ENCODE measurements around the gene LLGL1.

LLGL1 gene

GRCh38 chr17:18253947-18254821, 28.7 kb downstream of the LLGL1 start:
- DNase-seq, result no peak

DNA sequence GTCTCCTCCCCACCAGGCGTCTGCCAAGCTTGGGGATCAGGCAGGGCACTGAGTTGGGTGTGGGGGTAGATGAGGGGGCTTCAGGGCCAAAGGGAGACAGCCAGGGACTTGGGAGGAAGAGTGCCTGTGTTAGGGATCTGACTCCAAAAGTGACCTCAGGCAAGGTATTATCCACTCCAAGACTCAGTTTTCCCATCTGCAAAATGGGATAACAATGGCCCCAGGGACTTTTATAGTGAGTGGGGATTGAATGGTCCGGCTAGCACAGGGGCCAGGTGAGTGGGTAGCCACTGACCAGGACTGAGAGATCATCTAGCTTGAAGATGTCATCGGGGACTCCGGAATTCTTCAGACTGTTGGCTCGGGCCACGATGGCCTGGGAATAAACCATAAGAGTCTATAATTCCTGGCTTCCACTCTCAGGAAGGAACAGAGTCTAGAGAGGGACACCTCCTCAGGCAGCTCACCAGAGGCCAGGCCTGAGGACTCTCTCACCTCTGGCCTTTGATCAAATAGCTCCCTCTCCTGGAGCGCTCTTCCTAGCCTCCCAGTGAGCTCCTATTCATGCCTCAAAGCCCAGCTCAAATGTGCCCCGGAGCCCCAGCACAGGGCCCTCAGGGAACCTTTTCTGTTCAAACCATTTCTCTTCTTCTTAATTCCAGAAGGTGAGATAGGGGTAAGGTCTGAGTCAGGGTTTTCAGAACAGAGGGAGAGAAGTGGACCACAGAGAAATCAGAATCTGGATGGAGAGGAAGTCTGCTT, 29.6 kb downstream of the LLGL1 start:
- DNase-seq, result no peak

DNA sequence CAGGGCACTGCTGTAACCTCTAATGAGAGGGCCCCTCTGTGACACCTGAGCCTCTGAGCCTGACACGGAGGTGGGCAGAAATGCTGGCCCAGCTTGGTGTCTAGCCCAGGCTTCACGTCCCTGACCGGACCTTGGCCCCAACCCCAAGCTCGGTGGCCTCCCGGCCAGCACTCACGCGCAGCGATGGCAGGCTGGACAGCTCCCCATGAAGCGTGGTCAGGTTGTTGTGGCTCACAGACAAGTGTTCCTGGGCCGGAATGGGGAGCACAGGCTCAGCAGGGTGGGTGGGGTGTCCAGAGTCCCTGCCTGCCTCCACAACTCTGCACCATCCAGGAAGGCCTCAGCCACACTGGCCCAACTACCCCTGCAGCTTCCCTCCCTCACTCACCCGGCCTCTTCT, 30.9 kb downstream of the LLGL1 start:
- no peak for DNase-seq

GRCh38 chr17:18256776-18257175, 31.3 kb downstream of the LLGL1 start:
- no peak for DNase-seq

- DNase-seq, result no peak
These were observed 32.0 kb downstream of the LLGL1 start for GRCh38 chr17:18257268-18257981.

- peak; percentile 80 for DNase-seq
These were observed 32.5 kb downstream of the LLGL1 start for GRCh38 chr17:18257982-18258355.

GRCh38 chr17:18258356-18259038, 33.1 kb downstream of the LLGL1 start, which contains the start of gene FLII:
Gene FLII (minus strand): TSS chr17:18258738. CDS start chr17:18258690, 48 bp downstream.
- DNase-seq, result peak; percentile 81

- no peak for DNase-seq
These were observed 34.3 kb downstream of the LLGL1 start for GRCh38 chr17:18259621-18260331.

DNA sequence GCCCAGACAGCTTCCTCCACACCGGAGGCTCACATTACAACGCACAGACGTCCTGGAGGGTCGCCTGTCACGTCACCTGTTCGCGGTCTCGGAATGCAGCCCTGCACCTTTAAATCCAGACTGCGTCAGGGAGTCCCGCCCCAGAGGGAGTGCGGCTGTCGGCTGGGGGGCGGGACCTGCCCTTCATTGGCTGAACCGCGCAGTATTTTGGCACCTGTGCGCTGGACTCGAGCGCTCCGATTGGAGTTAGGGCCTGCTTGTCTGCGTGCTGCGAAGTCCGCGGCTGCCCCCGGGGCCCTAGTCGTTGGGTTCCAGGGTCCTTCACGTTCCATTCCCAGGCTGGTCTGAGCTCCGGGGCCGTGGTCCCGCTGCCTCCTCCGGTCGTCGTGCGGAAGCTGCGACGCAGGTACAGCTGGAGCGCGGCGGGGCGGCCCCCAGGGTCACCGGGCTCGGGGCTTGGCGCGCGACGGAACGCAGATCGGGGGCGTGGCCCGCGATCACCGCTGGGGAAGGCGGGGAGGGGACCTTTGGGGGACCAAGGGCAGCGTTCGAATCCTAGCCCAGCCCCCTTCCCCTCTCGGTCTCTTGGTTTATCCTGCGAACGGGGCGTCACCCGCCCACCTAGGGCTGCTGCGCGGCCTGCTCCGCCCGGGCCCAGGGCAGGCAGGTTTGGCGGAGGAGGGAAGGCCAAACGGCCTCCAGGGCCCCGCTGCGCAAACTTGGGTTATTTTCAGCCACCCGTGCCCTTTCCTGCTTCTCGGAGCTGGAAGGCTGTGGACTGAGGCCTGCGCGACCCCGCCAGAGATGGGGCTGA, 35.1 kb downstream of the LLGL1 start, which contains the start of gene MIEF2:
TSS of gene MIEF2 (plus strand) at position 331 of the 814 bp plus-strand sequence. CDS start 2,059 bp downstream, outside the sequence.
- DNase-seq, result peak; percentile 94

DNA sequence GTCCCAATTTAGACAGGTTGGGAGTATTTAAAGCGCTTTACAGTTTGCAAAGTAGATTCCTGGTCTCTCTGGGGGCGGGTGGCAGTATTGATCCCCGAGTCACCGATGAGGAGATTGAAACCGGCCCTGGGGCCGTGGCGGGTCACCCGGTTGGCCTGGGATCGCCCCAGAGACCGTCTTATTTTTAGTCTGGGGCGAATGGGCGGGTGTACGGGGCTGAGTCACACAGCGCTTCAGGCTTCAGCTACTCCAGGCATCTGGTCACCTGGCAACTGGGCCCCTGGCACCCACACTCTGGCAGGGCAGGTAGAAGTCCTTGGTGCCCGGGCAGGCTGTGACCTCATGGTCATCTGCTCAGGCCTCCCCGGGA, 35.7 kb downstream of the LLGL1 start:
- DNase-seq, result peak; percentile 79

GRCh38 chr17:18261659-18262058, 36.2 kb downstream of the LLGL1 start:
- no peak for DNase-seq

DNA sequence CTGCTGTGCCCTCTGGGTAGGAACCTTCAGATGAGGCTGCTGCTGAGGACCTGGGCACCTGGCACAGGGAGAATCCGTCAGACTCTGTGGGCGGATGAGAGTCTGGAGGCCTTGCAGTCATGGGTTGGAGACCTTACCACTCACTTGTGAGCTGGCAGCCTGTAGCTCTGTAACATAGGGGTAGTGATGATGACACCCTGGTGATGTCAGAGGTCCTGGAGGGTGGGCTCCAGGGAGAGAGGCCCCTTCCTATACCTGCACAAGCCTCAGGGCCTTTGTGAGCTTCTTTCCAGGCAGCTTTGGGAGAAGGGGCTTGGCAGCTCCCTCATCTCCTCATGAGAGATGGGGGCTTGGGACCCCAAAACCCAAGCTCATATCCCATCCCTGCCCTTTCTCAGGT, 36.7 kb downstream of the LLGL1 start:
- DNase-seq, result no peak

GRCh38 chr17:18262641-18263040, 37.2 kb downstream of the LLGL1 start:
- DNase-seq, result no peak

GRCh38 chr17:18263885-18264682, 38.6 kb downstream of the LLGL1 start:
- no peak for DNase-seq

DNA sequence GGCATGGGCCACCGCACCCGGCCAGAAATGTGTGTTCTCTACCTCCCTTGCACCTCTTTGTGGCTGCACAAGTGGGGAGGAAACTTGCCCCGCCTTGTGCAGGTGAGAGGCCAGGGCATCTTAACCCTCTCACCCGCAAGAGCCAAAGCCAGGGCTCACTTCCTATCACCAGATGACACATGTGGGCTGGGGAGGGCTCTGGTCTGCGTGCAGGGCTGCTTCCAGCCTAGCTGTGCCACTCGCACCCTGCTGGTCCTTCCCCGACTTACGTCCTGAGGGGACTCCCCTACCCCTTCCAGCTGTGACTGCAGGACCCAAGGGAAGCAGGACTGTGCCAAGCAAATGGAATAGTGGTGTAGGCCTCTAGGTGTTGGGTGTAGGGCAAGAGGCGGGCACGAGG, 41.9 kb downstream of the LLGL1 start:
- DNase-seq, result no peak

- DNase-seq, result no peak
These were observed 42.7 kb downstream of the LLGL1 start for GRCh38 chr17:18267927-18268711.

DNA sequence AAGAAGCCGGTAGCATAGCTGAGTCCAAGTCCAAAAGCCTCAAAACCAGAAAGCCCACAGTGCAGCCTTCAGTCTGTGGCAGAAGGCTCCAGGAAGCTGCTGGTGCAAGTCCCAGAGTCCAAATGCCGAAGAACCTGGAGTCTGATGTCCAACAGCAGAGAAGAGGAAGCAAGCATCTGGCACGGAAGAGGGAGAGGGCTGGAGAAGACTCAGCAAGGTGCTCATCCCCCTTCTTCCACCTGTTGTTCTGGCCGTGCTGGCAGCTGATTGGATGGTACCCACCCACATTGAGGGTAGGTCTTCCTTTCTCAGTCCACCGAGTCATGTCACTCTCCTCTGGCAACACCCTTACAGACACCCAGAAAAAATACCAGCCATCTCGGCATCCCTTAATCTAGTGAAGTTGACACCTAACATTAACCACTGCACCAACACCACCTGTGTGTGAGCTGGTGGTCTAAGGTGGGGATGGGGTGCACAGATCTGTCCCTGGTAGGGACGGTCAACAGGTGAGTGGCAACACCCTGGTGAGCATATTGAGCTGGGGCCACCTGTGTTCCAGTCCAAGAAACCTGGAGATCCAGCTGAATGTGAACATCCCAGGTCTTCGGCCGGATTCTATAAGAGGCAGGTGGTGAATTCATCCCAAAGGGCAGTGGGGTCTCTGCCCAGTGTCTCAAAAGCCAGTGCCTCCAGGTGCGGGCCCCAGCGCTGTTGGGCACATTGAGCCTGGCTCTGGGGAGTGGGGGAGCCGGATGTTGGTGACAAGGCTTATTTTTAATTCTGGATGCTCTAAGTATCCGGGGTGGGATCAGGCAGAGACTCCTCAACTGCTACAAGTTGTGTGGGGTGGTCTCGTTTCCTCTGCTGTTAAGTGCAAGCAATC, 44.9 kb downstream of the LLGL1 start:
- no peak for DNase-seq

DNA sequence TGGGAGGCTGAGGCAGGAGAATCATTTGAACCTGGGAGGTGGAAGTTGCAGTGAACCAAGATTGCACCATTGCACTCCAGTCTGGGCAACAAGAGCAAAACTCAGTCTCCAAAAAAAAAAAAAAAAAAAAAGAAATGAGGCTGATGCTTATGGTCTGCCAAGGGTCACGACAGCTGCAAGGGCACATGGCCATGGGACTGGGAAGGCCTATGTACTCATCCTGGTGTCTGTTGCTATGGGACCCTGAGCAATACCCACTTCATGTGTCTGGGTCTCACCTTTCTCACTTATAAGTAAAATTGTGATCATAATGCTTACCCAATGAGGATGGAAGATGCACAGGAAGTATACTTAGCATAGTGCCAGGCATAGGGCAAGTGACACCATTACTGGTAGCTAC, 51.6 kb downstream of the LLGL1 start:
- no peak for DNase-seq

Data from activated CD8-positive, alpha-beta memory T cell treated with anti-CD3 and anti-CD28 coated beads, Interleukin-2, amount 50 U/mL, for 48 hours (primary cell).